Right lobe of liver (tissue), 4 donors: ENCODE data around the gene HADHB.

ENCODE experiments used
- CTCF ChIP-seq, 4 donors: fragments of 200-600 bp in 3 of 4; fragments of 450-650 bp in 1 of 4; IDR thresholded peaks; one replicate each; pipeline versions ENCODE4 v1.5.1 to v1.8.0; 2016 to 2022; ENCODE audit warnings: antibody characterized with exemption in 4 of 4, mild to moderate bottlenecking in 2 of 4
- POLR2A ChIP-seq: fragments of 450-650 bp; IDR thresholded peaks from one replicate; pipeline ENCODE4 v1.6.1; 2017; ENCODE audit warnings: antibody characterized with exemption, mild to moderate bottlenecking
- donor health status: DM: no; HTN: no; CAD: no.
- donor health status: DM: no; HTN: no; CAD: no.
- donor health status: DM: no; HTN: yes; CAD: no.

- no peak for TF ChIP-seq CTCF (IDR thresholded peaks at IDR 0.05)
- no peak for TF ChIP-seq POLR2A
These were observed 41.2 kb downstream of the HADHB start for GRCh38 chr2:26285931-26286330.
